Placental epithelial cell (primary cell): Measurements from ENCODE around the gene KCNC1. TPM values are rescaled to one million over a fixed set of nuclear protein-coding genes. Genes with fewer than 3 reads are reported as not detected.

Experiments
- total RNA-seq: library from RNA; depleted of rRNA; stranded (reverse); fragments of >200 nt; gene quantifications from 2 replicates; pipeline ENCODE4 v1.2.3, GENCODE V29; 2012

Gene KCNC1
- not detected in 2 replicates for total RNA-seq

GRCh38 chr11:17734418-17734911, at the start of gene KCNC1:
TSS of gene KCNC1 (plus strand) at chr11:17734781. CDS start at chr11:17736003, 1,222 bp downstream.

DNA sequence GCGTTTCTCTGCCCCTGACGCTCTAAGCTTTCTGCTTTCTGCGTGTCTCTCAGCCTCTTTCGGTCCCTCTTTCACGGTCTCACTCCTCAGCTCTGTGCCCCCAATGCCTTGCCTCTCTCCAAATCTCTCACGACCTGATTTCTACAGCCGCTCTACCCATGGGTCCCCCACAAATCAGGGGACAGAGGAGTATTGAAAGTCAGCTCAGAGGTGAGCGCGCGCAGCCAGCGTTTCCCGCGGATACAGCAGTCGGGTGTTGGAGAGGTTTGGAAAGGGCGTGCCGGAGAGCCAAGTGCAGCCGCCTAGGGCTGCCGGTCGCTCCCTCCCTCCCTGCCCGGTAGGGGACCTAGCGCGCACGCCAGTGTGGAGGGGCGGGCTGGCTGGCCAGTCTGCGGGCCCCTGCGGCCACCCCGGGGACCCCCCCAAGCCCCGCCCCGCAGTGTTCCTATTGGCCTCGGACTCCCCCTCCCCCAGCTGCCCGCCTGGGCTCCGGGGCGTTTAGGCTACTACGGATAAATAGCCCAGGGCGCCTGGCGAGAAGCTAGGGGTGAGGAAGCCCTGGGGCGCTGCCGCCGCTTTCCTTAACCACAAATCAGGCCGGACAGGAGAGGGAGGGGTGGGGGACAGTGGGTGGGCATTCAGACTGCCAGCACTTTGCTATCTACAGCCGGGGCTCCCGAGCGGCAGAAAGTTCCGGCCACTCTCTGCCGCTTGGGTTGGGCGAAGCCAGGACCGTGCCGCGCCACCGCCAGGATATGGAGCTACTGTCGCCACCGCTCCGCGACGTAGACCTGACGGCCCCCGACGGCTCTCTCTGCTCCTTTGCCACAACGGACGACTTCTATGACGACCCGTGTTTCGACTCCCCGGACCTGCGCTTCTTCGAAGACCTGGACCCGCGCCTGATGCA, 15.3 kb upstream of the KCNC1 start, which contains the start of gene MYOD1:
TSS of gene MYOD1 (plus strand) at position 544 of the 910 bp plus-strand sequence. CDS start at position 756, 212 bp downstream.

Other genes with a start within 250 kb of the KCNC1 start
- gene USH1C, start 190.4 kb upstream of the KCNC1 start, total RNA-seq = not detected in 2 replicates
- not detected in 2 replicates for gene OTOG, start 187.5 kb upstream of the KCNC1 start, total RNA-seq
- not detected in 2 replicates for gene MYOD1, start 15.2 kb upstream of the KCNC1 start, total RNA-seq